RWPE1 (cell line): ENCODE data around the gene SPATA9.
"Not testable (repeated sequence)": the region's sequence is repeated elsewhere in the genome, so short reads cannot be mapped to it uniquely, and the experiment has no call there.

ENCODE experiments used
- CTCF ChIA-PET: fragments of 350-600 bp; sonication (Branson Sonifier 250); formaldehyde crosslinking; extraction: SDS; loops from one replicate; lab custom pipeline; 2021; lab: Yijun Ruan, JAX
- POLR2A ChIA-PET: fragments of 400-600 bp; formaldehyde crosslinking; extraction: SDS; loops from one replicate; lab custom pipeline; 2020; ENCODE audit warnings: antibody characterized with exemption; ENCODE audit not compliant: low non-redundant PET; lab: Yijun Ruan, JAX
- DNase-seq: peaks from one replicate; pipeline ENCODE4 v3.0.0; 2012; ENCODE audit warnings: low spot score
- H3K27ac ChIP-seq: fragments of 450-650 bp; 2 replicates; pipeline ENCODE4 v1.5.1; 2017
- TF ChIP-seq, protein P1 (sequence below): fragments of 450-650 bp; conservative IDR thresholded peaks from 2 replicates; pipeline ENCODE4 v1.5.1; 2017; ENCODE audit warnings: low read depth, mild to moderate bottlenecking

The SPATA9 gene

GRCh38 chr5:95638632-95639031 lies 44.2 kb downstream of the SPATA9 start:
- TF ChIP-seq, protein P1, sequence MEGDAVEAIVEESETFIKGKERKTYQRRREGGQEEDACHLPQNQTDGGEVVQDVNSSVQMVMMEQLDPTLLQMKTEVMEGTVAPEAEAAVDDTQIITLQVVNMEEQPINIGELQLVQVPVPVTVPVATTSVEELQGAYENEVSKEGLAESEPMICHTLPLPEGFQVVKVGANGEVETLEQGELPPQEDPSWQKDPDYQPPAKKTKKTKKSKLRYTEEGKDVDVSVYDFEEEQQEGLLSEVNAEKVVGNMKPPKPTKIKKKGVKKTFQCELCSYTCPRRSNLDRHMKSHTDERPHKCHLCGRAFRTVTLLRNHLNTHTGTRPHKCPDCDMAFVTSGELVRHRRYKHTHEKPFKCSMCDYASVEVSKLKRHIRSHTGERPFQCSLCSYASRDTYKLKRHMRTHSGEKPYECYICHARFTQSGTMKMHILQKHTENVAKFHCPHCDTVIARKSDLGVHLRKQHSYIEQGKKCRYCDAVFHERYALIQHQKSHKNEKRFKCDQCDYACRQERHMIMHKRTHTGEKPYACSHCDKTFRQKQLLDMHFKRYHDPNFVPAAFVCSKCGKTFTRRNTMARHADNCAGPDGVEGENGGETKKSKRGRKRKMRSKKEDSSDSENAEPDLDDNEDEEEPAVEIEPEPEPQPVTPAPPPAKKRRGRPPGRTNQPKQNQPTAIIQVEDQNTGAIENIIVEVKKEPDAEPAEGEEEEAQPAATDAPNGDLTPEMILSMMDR, result no peak
- no peak overlapping the region for H3K27ac ChIP-seq
- no peak for DNase-seq
- ChIA-PET CTCF (no interaction called here), POLR2A (no interaction called here)

DNA sequence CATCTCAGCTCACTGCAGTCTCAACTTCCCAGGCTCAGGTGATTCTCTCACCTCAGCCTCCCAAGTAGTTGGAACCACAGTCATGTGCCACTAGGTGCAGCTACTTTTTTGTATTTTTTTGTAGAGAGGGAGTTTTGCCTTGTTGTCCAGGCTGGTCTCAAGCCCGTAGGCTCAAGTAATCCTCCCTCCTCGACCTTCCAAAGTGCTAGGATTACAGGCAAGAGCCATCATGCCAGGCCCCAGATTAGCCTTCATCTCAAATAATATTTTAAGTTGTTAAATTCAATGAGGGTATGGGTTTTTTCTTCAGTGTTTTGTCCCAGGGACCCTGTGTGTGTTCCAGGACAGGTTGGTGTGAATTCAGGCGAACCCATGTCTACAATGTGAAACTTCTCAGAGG lies 48.7 kb downstream of the SPATA9 start:
- no peak overlapping the region for H3K27ac ChIP-seq
- TF ChIP-seq, protein P1, result no peak
- no peak for DNase-seq
- ChIA-PET CTCF (no interaction called here), POLR2A (no interaction called here)

GRCh38 chr5:95633671-95634070 lies 49.1 kb downstream of the SPATA9 start:
- TF ChIP-seq, protein P1, result no peak
- ChIA-PET CTCF (no interaction called here), POLR2A (no interaction called here)
- DNase-seq, result no peak
- no peak overlapping the region for H3K27ac ChIP-seq

GRCh38 chr5:95632942-95633341 lies 49.8 kb downstream of the SPATA9 start:
- DNase-seq, CTCF ChIA-PET, H3K27ac ChIP-seq, POLR2A ChIA-PET: not testable (repeated sequence)

- H3K27ac ChIP-seq, result no peak overlapping the region
- ChIA-PET POLR2A (no interaction called here), CTCF (interaction anchor here (0.5 to 1.6 kb wide), 4 partner anchors 8 to 44 kb away, joined by 3 to 7 read pairs (median 6); no protein-coding TSS in a partner anchor)
- DNase-seq, result no peak
- TF ChIP-seq, protein P1, result no peak
These were observed 50.7 kb downstream of the SPATA9 start for GRCh38 chr5:95631991-95632675.

DNA sequence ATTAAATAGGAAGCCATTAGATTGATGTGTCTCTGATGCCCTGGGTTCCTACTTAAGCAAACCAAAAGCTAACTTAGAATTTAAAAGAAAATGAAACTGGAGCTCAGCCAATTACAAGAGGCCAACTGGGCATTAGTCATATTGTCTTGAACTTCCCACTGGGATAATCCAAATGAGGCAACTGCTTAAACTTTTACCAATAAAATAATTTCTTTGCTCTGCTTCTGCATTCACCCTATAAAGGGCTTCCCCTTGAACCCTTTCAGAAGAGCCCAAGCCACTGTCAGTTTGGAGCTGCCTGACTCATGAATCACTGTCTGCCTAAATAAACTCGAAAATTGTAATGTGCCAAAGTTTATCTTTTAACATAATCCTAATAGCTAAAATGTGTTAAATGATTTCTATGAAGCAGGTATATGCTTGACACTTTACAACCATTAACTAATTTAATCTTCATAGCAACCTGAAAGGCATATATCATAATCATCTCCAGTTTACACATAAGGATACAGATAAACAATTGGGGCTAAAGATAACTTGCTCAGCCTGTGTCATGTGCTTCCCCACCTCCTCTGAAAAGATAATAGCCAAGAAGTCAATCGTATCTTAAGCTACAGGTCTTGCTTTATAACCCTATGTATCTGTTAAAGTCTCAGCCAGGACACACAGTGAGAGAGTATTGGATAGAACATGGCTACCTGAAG lies 51.4 kb downstream of the SPATA9 start:
- ChIA-PET POLR2A (no interaction called here), CTCF (interaction anchor here (0.5 to 1.6 kb wide), 4 partner anchors 9 to 43 kb away, joined by 3 to 7 read pairs (median 6); no protein-coding TSS in a partner anchor)
- TF ChIP-seq, protein P1, result no peak
- no peak overlapping the region for H3K27ac ChIP-seq
- DNase-seq, result peak; percentile 66
